Upper lobe of left lung (tissue), 6 donors: Measurements from ENCODE around the gene RERE. TPM values are rescaled to one million over a fixed set of nuclear protein-coding genes. Genes with fewer than 3 reads are reported as not detected.
A peak's percentile ranks its signal among the peaks of the same experiment; 100 is the strongest.

Experiments
- ATAC-seq, 2 donors: fragments of 200-7000 bp; cut with Tn5 transposase; one replicate each; pipeline ENCODE4 v1.9.1; 2022; ENCODE audit warnings: mild to moderate bottlenecking in 2 of 2, moderate library complexity in 2 of 2; ENCODE audit not compliant: low FRiP score in 2 of 2
- DNase-seq, 2 donors: peaks; one replicate each; pipeline ENCODE4 v3.0.0-alpha.2; 2019 to 2020
- H3K27ac ChIP-seq, 4 donors: fragments of 200-600 bp; sonication (generic); one replicate each; pipeline ENCODE4 v1.5.1; 2016 to 2019
- H3K27me3 ChIP-seq, 4 donors: fragments of 200-600 bp; sonication (generic); one replicate each; pipeline ENCODE4 v1.5.1; 2017 to 2019
- H3K36me3 ChIP-seq, 4 donors: fragments of 200-600 bp; sonication (generic); one replicate each; pipeline ENCODE4 v1.5.1; 2016 to 2019
- H3K4me1 ChIP-seq, 4 donors: fragments of 200-600 bp; sonication (generic); one replicate each; pipeline ENCODE4 v1.5.1; 2018 to 2019
- H3K4me3 ChIP-seq, 4 donors: fragments of 200-600 bp; sonication (generic); one replicate each; pipeline ENCODE4 v1.5.1; 2017 to 2019; ENCODE audit warnings: mild to moderate bottlenecking in 2 of 4, moderate library complexity in 1 of 4
- H3K9me3 ChIP-seq, 4 donors: fragments of 200-600 bp; sonication (generic); one replicate each; pipeline ENCODE4 v1.5.1; 2018 to 2019
- EP300 ChIP-seq, 4 donors: sonication (generic); formaldehyde crosslinking; IDR thresholded peaks; one replicate each; pipeline ENCODE4 v1.5.1; 2017; ENCODE audit warnings: antibody characterized with exemption in 4 of 4, control low read depth in 2 of 4
- POLR2A ChIP-seq, 4 donors: fragments of 450-650 bp; IDR thresholded peaks; one replicate each; pipeline ENCODE4 v1.5.1; 2016 to 2017; ENCODE audit warnings: antibody characterized with exemption in 4 of 4, mild to moderate bottlenecking in 2 of 4
- POLR2AphosphoS5 ChIP-seq, 2 donors: sonication (generic); formaldehyde crosslinking; IDR thresholded peaks; one replicate each; pipeline ENCODE4 v1.5.1; 2017; ENCODE audit warnings: antibody characterized with exemption in 2 of 2
- WGBS, 2 donors: methylation state at CpG; one replicate each; pipeline ENCODE4 v1.1.5; 2017 to 2018; 5-methylcytosine and 5-hydroxymethylcytosine counted together
- total RNA-seq, 6 donors: library from RNA; depleted of rRNA in 4 of 6; stranded (reverse); fragments of >200 nt in 4 of 6; gene quantifications; one replicate each; pipeline versions ENCODE4 v1.1.0 to v1.2.1, GENCODE V29; 2016 to 2021
- TF ChIP-seq, protein P1 (sequence below), 6 experiments: fragments of 450-650 bp in 4 of 6; fragments of 200-600 bp in 2 of 6; sonication (generic) in 2 of 6; IDR thresholded peaks; one replicate each; pipeline ENCODE4 v1.5.1; 2016 to 2019; ENCODE audit warnings: antibody characterized with exemption in 6 of 6
- donor health status: DM: no; HTN: no; CAD: no; lungs with moderate emphysema.
- donor health status: DM: no; HTN: yes; CAD: no; lungs with severe emphysema.

Gene RERE
- 100 to 1,000 TPM in 4 of 6 donors, 10 to 100 TPM in 2; 75.5 to 222 (median 104) TPM for total RNA-seq

DNA sequence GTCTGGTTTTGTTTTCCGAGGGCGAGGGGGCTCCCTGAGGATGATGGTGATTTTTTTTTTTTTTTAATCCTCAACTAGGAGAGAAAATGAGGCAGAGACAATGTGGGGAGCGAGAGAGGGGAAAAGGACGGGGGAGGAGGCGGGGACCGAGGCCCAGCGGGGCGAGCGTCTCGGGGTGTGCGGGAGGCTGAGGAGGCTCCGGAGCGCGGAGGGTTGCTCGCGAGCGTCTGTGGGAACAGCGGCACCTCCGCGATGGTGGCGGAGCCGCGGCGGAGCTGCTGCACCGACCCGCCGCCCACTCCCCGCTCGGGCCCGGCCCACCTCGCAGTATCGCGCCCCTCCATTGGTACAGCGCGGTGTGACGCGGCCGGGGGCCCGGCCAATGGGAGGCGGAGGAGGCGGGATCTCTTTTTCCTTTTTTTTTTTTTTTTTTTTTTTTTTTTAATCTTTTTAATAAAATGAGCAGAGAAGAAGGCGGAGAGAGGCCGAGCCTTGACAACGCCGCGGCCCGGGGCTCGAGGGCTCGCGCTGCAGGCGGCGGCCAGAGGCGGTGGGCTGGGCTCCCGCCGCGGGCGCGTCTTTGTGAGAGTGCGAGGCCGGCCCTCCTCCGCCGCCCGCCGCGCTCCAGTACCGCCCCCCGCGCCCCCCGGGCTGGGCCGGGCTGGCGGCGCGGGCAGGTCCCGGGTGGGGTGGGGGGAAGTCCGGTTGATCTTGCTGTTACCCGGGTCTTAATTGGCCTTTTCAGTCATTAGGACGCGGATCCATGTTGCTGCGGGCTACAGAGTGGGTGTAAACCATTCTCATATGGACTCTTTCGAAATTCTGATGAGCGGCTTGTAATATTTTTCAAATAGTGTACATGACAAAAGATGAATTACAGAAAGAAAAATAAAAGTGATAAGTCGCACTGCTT lies at the start of gene RERE:
RERE (minus strand) TSS at position 229 of the 913 bp plus-strand sequence.
- peak within 1 kb of the TSS; percentile 62 to 84 (median 80) for H3K4me3 ChIP-seq
- no peaks in the 10 kb centered on the region for H3K36me3 ChIP-seq
- TF ChIP-seq POLR2AphosphoS5 (IDR thresholded peaks at IDR 0.05), result peak; percentile 95 to 97
- TF ChIP-seq, protein P1, sequence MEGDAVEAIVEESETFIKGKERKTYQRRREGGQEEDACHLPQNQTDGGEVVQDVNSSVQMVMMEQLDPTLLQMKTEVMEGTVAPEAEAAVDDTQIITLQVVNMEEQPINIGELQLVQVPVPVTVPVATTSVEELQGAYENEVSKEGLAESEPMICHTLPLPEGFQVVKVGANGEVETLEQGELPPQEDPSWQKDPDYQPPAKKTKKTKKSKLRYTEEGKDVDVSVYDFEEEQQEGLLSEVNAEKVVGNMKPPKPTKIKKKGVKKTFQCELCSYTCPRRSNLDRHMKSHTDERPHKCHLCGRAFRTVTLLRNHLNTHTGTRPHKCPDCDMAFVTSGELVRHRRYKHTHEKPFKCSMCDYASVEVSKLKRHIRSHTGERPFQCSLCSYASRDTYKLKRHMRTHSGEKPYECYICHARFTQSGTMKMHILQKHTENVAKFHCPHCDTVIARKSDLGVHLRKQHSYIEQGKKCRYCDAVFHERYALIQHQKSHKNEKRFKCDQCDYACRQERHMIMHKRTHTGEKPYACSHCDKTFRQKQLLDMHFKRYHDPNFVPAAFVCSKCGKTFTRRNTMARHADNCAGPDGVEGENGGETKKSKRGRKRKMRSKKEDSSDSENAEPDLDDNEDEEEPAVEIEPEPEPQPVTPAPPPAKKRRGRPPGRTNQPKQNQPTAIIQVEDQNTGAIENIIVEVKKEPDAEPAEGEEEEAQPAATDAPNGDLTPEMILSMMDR (IDR thresholded peaks at IDR 0.05), result peak in 3 of 6 experiments; percentile 24 to 30 (median 28)
- peak in 3 of 4 donors; percentile 88 to 96 (median 93) for TF ChIP-seq POLR2A (IDR thresholded peaks at IDR 0.05)
- TF ChIP-seq EP300 (IDR thresholded peaks at IDR 0.05), result peak in 1 of 4 donors; percentile 59
- no peaks in the 10 kb centered on the region for H3K9me3 ChIP-seq
- ATAC-seq (peak; percentile 99), DNase-seq (peak; percentile 93 to 99)
- H3K27ac ChIP-seq, result peak within 1 kb of the TSS; percentile 92 to 97 (median 94)
- H3K4me1 ChIP-seq, result peaks cover 38 to 68% (median 45%) of the 10 kb centered on the region in 4 donors
- 0 to 1% methylated on average over 35 to 74 of the region's 82 CpGs for WGBS, 2 donors
- H3K27me3 ChIP-seq, result no peaks in the 10 kb centered on the region

DNA sequence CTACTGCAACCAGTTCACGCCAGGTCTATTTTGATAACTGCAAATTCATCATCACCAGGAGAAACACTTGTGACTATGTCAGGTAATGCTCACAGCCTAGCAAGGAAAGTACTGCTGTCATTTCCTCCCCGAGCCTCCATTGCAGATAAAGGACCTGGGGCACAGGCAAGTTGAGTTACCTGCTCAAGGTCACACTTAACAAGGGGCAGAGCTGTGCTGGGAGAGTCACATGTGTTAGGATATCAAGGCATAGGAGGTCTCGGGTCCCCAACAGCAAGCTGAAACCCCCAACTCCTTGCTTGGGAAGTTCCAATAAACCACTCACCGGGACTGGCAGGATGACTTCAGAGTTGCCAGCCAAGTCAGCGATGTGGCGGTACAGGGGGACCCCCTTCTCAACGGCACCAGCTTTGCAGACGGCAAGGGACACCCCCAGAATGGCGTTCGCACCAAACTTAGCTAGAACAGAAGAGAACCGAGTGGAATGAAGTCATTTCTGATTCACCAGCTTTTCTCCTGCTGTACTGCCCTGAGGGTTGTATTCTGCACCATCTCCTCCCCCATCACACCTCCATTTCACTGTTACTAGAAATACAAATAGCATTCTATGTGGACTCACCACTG lies 49.5 kb upstream of the RERE start:
- TF ChIP-seq EP300 (IDR thresholded peaks at IDR 0.05), result no peak
- TF ChIP-seq POLR2AphosphoS5 (IDR thresholded peaks at IDR 0.05), result no peak
- TF ChIP-seq POLR2A (IDR thresholded peaks at IDR 0.05), result no peak
- TF ChIP-seq, protein P1 (IDR thresholded peaks at IDR 0.05), result no peak
- Histone ChIP-seq H3K27ac (peak overlapping the region in 1 of 4 donors; percentile 21), H3K4me1 (peaks cover 9 to 18% (median 12%) of the 10 kb centered on the region in 4 donors), H3K4me3 (no peak overlapping the region), H3K27me3 (no peaks in the 10 kb centered on the region), H3K36me3 (peaks cover 75 to 100% (median 97%) of the 10 kb centered on the region in 4 donors), H3K9me3 (no peaks in the 10 kb centered on the region)
- DNase-seq (no peak), ATAC-seq (no peak)
- WGBS, 2 donors, result 79 to 92% methylated on average over 11 of the region's 11 CpGs

DNA sequence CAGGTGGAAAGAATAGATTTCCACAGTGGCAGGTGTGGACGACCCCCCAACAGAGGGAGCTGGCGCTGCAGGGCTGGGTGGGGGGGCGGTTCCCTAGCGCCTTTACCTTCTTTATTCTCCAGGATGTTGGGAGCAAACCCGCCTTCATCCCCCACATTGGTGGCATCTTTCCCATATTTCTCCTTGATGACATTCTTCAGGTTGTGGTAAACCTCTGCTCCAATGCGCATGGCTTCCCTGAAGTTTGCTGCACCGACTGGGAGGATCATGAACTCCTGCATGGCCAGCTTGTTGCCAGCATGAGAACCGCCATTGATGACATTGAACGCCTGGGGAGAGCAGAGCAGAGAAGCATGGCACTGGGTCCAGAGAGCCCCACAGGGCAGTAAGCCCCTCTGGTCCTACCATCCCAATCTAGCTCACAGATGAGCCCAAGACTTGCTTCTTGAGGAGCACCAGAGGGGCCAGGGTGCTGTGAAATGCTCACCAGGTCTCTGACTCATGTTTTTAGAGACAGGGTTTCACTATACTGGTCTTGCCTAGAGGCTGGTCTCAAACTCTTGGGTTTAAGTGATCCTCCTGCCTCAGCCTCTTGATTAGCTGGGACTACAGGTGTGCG lies 48.8 kb upstream of the RERE start:
- no peaks in the 10 kb centered on the region for H3K9me3 ChIP-seq
- no peak overlapping the region for H3K4me3 ChIP-seq
- no peak for TF ChIP-seq POLR2AphosphoS5 (IDR thresholded peaks at IDR 0.05)
- TF ChIP-seq EP300 (IDR thresholded peaks at IDR 0.05), result no peak
- TF ChIP-seq, protein P1 (IDR thresholded peaks at IDR 0.05), result no peak
- no peak for TF ChIP-seq POLR2A (IDR thresholded peaks at IDR 0.05)
- no peaks in the 10 kb centered on the region for H3K27me3 ChIP-seq
- H3K36me3 ChIP-seq, result peaks cover 74 to 100% (median 96%) of the 10 kb centered on the region in 4 donors
- ATAC-seq, result no peak
- 87 to 89% methylated on average over 10 of the region's 10 CpGs for WGBS, 2 donors
- peak overlapping the region in 1 of 4 donors; percentile 21 for H3K27ac ChIP-seq
- peaks cover 4 to 12% (median 6%) of the 10 kb centered on the region in 4 donors for H3K4me1 ChIP-seq
- DNase-seq, result no peak

DNA sequence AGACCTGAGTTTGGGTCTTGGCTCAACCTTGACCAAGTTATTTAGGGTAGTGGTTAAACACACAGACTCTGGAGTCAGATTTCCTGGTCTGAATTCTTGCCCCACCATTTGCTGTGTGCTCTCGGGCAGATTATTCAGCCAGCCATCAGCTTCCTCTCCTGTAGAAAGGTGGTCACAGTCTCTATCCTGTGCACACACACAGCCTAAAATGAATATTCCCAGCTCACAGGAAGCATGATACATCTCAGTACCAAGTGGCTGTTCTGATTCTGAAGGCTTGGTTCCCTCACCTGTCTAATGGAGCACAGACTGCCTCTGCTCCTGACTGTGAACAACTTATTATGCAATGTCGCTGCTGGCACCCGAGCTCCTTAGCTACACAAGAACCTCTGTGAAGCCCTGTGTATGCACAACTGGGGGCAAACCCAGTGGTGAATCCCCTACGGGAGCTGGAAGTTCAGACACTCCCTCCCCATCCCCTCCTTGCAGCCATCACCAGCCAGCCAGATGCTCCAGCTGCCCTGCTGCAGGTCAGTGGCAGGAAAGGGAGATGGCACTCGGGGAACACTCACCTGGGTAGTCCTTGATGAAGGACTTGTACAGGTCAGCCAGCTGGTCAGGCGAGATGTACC lies 47.4 kb upstream of the RERE start:
- H3K36me3 ChIP-seq, result peaks cover 72 to 100% (median 95%) of the 10 kb centered on the region in 4 donors
- 82 to 87% methylated on average over 2 to 6 of the region's 6 CpGs for WGBS, 2 donors
- ATAC-seq (no peak), DNase-seq (no peak)
- no peak for TF ChIP-seq EP300 (IDR thresholded peaks at IDR 0.05)
- TF ChIP-seq, protein P1 (IDR thresholded peaks at IDR 0.05), result no peak
- no peak for TF ChIP-seq POLR2AphosphoS5 (IDR thresholded peaks at IDR 0.05)
- no peak for TF ChIP-seq POLR2A (IDR thresholded peaks at IDR 0.05)
- H3K27me3 ChIP-seq, result no peaks in the 10 kb centered on the region
- H3K9me3 ChIP-seq, result no peaks in the 10 kb centered on the region
- H3K4me3 ChIP-seq, result no peak overlapping the region
- no peak overlapping the region for H3K27ac ChIP-seq
- peaks cover 0 to 6% (median 3%) of the 10 kb centered on the region in 4 donors for H3K4me1 ChIP-seq
